Dedifferentiated amniotic fluid mesenchymal stem cell (primary cell): ENCODE measurements around the gene MYBPC1.
"Not testable (repeated sequence)": the region's sequence is repeated elsewhere in the genome, so short reads cannot be mapped to it uniquely, and the experiment has no call there.

Experiments used
- DNase-seq: peaks from one replicate; pipeline ENCODE4 v3.0.0-alpha.2; 2016; ENCODE audit errors: extremely low spot score

Gene MYBPC1, protein sequence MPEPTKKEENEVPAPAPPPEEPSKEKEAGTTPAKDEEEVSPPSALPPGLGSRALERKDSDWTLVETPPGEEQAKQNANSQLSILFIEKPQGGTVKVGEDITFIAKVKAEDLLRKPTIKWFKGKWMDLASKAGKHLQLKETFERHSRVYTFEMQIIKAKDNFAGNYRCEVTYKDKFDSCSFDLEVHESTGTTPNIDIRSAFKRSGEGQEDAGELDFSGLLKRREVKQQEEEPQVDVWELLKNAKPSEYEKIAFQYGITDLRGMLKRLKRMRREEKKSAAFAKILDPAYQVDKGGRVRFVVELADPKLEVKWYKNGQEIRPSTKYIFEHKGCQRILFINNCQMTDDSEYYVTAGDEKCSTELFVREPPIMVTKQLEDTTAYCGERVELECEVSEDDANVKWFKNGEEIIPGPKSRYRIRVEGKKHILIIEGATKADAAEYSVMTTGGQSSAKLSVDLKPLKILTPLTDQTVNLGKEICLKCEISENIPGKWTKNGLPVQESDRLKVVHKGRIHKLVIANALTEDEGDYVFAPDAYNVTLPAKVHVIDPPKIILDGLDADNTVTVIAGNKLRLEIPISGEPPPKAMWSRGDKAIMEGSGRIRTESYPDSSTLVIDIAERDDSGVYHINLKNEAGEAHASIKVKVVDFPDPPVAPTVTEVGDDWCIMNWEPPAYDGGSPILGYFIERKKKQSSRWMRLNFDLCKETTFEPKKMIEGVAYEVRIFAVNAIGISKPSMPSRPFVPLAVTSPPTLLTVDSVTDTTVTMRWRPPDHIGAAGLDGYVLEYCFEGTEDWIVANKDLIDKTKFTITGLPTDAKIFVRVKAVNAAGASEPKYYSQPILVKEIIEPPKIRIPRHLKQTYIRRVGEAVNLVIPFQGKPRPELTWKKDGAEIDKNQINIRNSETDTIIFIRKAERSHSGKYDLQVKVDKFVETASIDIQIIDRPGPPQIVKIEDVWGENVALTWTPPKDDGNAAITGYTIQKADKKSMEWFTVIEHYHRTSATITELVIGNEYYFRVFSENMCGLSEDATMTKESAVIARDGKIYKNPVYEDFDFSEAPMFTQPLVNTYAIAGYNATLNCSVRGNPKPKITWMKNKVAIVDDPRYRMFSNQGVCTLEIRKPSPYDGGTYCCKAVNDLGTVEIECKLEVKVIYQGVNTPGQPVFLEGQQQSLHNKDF

DNA sequence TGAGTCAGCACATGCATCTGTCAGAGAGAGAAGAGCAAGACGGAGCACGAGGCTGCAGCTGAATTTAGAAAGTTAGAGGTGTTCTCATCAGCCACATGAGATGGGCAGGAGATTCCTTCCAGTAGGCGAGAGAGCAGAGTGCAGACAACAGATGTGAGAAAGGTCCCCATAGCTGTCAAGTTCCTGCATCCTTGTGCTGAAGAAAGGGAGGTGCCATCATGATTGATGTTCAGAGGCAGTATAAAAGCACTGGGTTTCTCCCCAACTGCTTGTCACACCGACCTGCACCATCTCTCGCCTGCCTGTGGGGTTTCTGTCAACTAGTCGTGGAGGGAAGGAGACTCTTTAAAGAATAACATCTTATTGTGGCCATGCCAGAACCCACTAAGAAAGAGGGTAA is at the start of gene MYBPC1:
Gene MYBPC1 (plus strand): TSS at position 272 of the 400 bp plus-strand sequence. CDS start 100 bp downstream, at position 372.
- no peak for DNase-seq

DNA sequence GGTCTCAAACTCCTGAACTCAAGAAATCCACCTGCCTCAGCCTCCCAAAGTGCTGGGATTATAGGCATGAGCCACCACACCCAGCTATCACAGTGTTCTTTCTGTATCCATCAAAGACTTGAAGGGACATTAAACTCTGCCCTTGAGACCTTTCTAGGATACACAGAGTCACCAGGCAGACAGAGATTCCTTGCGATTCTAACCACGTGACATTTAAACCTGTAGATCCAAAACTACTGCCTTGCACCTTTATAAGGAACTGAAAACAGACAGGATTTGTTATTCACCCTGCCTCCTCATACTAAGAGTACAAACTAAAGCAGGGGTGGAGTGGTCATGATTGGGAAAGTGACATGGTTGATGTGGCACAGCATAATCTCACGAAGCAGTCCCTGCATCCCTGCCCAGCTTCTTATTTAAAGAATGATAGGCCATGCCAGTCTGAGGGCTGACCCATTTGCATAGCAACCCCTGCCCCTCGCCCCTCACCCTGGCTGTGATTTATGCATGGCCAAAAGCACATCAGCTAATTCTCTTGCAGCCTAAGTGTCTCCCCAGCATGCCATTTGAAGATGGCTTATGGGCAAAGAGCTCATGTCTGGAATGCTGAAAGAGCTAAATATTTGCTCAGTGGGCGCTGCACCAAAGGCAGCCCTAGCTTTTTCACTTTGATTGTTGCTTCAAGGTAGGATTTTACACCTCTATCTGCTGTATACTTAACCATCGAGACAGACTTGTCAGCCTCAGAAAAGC is 43.2 kb upstream of the MYBPC1 start:
- no peak for DNase-seq

DNA sequence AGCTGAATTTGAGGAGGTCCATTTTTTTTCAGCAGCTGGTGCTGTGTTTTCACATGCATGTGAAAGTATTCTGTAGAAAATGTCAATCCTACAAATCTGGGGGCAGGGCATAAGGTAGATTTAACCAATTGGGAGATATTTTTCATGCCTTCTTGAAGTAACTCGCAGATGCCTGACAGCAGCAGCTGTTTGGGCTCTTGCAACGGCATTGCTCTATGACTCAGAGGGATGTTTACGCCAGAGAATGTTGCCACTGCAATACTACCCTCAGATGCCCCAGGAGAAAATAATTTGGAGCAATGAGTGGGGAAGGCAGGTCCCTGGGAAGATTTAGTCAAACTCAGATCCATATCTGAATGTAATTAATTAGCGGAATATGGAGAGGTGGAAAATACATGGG is 42.5 kb upstream of the MYBPC1 start:
- peak; percentile 67 for DNase-seq

DNA sequence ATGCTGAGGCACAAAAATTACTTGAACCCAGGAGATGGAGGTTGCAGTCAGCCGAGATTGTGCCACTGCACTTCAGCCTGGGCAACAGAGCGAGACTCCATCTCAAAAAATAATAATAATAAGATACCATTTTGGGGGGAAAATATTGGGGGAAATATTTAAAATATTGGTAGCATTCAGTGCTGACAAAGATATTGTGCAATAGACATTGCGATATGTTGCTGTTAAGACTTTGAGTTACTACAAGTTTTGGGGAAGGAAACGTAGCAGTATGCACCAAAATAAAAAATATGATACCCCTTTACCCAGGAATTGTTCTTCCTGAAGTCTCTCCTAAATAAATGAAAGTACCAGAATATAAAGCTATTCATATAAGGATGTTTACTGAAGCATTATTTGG is 37.7 kb upstream of the MYBPC1 start:
- DNase-seq, result no peak

DNA sequence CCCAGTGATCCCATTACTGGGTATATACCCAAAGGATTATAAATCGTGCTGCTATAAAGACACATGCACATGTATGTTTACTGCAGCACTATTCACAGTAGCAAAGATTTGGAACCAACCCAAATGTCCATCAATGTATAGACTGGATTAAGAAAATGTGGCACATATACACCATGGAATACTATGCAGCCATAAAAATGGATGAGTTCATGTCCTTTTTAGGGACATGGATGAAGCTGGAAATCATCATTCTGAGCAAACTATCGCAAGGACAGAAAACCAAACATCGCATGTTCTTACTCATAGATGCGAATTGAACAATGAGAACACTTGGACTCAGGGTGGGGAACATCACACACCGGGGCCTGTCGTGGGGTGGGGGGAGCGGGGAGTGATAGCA is 36.0 kb upstream of the MYBPC1 start:
- not testable (repeated sequence) for DNase-seq

DNA sequence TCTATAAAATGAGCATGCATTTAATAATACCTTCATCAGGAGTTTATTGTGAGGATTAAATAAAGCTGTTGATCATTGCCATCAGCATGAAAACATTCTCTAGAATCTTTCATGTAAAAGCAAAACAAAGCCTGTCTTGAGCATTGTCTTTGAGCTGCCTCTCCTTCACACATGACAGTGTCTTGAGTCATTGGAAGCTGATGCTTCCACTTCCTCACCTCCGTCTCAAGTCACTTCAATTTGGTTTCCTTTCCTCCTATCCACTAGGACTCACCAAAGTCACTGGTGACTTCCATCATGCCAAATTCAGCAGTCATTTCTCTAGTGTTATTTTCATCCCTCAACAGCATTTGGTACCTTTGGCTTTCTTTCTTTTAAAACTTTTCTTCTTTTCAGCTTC is 31.6 kb upstream of the MYBPC1 start:
- no peak for DNase-seq

DNA sequence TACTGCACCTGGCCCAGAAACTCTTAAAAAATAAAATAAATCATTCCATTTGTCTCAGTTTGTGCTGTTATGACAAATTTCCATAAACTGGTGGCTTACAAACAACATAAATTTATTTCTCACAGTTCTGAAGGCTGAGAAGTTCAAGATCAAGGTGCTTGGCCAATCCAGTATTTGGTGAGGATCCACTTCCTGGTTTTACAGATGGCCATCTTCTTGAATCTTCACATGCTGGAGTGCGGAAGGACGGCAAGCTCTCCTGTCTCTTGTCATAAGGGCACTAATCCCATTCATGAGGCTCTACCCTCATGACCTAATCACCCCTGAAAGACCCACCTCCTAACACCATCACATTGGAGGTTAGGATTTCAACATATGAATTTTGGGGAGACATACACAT is 29.9 kb upstream of the MYBPC1 start:
- no peak for DNase-seq

DNA sequence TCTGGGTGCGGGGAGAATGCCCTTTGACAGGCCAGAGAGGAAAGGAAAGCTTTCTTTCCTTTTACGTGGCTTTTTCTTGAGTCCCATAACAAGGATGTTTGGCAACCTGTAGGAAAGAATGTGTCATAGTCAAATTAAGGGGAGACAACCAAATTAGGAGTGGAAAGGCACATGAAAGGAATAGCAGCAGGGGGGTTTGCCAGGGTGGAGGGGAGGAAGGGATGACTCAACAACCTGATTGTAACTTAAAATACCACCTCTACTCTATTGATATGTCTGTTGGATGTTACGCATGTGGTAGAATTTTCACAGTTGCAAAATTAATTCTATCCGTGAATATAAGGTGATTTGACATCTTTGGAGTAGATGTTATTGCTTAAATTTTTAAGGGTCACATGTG is 28.5 kb upstream of the MYBPC1 start:
- DNase-seq, result no peak

DNA sequence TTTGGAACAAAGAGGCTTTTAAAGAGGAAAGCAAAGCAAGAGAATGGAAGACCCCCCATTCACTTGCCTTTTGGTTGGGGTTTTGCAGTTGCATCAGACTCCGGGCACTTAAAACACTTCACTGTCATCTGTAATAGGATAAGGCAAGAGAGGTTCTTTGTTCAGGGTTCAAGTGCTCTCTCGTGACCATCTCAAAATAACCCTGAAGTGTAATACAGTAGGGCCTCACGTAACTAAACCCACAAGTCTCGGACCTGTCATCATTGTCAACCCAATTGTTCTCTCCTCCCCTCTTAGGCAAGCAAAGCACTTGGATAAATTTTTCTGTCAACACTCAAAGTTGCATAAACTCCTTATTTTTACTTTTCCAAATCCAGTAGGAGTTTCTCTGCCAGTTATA is 26.9 kb upstream of the MYBPC1 start:
- no peak for DNase-seq

DNA sequence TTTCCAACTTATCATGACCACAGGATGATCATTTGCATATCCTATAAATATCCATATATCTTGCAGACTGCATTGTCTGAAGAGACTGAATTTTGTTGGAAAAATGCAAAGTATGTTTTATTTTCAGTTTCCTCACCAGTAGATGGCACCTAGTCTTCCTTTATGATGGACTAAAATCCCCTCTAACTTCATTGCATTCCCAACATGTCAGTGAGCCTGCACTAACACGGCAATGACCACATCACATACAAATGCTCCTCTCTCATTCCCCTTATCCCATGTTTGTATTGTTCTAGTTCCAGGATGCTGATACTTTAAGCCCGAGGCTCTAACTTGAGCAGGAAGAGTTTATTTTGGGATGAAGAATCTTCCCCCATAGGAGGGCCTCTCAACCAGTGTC is 24.7 kb upstream of the MYBPC1 start:
- DNase-seq, result peak; percentile 68

DNA sequence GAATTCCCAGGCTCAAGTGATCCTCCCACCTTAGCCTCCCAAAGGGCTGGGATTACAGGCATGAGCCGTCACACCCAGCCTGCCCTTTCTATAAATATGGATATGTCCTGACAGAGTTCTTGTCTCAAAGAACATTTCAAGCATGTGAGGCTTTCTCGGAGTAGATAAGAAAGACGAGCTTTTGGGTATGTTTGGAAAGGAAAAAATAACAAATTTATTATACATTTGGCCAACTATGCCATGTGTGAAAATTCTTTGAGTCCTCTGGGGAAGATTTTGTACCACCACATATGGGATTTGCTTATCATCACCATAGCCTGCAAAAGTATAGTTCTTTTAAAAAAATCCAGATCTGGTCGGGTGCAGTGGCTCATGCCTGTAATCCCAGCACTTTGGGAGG is 23.7 kb upstream of the MYBPC1 start:
- DNase-seq, result no peak

DNA sequence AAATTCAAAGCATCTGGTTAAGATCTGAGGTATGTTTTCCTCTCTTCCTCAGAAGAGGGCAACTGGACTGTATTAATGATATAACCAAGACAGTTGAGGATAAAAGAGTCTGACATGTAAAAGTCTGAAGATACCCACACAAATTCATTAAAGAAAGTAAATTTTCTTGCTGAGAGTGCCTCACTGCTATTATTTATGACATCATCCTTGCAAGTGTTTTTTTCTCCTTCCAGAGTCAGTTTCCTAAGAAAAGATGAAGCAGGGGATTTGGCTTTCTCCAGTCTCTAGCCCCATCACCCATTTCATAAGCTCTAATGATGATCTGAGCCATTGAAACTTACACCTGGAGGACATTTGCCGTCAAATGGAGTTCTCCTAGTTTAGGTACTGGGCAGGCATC is 21.0 kb upstream of the MYBPC1 start:
- DNase-seq, result no peak

DNA sequence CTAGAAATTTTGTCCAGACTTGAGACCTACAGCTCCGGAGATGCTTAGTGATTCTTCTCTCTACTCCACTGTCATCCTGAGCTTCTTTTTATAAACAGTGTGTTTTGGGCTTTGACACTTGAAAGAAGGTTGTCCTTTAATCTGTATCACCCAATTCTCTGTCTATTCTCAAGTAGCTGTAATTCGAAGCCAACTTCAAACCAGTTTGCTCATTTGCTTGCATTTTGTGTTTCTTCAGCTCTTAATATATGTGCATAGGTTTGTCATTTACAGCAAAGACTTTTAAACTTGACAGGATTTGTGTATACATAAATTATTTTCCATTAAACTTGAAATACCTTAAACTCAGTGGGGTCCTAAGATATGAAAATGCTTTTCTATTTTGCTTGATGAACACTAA is 16.4 kb upstream of the MYBPC1 start:
- DNase-seq, result no peak

DNA sequence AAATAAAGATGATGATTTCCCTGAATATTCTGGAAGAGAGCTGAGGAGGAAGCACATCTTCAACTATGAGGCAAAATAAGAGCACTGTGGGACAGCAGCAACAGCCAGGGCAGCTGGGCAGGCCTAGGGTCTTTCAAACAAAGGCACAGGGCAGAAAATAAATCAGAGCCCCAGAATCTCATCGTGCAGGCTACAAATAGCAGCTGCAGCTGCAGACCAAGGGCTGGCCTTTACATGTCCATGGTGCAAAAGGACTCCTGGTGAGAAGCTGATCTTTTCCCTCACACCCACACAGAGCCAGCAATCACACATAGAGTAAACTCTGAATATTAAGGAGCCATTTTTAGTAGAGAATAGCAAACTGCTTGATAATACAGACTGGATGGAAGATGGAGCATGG is 13.6 kb upstream of the MYBPC1 start:
- no peak for DNase-seq

DNA sequence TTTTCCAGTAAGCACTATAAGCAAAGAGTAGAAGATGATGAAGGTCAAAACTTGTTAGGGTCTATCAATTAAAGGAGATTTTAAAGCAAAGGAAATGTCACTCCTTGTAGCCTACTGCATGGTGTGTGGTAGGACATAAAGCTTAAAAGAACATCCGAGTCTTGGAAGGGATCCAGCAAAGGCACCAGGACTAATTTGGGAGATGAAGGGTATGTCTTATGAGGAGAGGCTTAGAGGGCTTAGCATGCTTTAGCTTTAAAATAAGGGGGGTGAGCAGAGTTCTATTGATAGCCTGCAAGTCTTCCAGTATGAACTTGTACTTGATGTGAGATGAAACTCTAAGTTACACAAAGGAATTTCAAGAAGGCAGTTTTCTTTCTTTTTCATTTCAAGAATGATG is 11.8 kb upstream of the MYBPC1 start:
- DNase-seq, result no peak

DNA sequence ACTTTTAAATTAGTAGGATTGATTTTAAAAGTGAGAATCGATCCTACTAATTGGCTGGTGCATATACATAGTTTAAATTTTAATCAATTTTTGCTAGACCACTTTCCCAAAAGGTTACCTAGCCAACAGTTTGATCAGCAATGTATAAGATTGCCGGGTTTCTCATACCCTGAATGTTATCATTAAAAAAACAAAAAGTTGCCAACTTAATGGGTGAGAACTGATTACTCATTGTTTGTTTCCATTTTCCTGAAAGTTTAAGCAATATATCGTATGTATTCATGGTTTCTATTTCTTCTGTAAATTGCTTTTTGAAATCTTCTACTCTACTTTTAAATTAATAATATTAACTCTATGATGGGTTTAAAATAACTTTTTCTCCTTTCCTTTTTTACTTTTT is 4.4 kb upstream of the MYBPC1 start:
- no peak for DNase-seq

DNA sequence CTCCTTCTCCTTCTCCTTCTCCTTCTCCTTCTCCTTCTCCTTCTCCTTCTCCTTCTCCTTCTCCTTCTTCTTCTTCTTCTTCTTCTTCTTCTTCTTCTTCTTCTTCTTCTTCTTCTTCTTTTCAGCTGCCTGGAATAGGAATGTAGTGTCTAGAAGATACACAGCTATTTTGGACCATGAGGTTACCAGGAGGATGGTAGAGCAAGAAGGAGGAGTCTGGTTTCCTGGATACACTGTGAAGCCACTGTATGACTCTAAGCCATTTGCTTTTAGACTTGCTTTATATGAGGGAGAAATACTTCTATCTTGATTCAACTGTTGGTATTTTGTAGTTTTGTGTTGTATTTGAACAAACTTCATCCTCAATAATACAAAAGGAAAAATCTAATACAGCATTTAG is 3.0 kb upstream of the MYBPC1 start:
- no peak for DNase-seq

DNA sequence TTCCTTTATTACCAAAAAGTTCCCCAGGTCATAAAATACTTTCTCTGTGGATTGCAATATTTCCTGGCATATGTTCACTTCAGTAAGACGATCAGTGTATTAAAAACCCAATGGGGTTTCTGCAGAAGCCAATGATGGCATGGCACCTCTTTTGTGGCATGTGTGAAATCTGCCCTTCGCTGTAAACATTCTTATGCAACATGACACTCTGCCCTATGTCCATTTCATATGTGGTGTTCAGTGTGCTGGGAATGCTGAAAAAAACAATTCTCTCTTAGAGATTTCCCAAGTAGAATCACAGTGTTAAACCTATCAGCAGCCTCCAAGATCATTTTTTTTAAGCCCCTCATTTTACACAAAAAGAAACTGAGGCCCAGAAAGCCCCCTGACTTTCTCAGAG is 2.3 kb upstream of the MYBPC1 start:
- no peak for DNase-seq

DNA sequence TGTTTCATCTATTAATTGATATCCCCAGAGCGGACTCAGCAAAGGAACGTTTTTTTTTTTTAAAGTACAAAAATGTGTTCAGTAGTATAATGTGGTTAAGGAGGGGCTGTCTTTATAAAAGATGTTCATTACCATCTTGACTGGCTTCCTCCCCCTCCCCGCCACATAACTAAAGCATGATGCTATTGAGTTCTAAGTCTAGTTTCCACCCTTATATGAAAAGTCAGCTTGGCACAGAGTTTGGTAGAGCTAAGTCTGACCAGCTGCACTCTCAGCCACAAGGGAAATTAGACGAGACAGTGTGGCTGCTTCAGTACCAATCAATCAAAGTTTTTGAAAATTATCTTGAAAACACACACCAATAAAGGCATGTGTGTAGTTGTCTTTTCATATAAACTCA is 1.9 kb upstream of the MYBPC1 start:
- DNase-seq, result no peak

DNA sequence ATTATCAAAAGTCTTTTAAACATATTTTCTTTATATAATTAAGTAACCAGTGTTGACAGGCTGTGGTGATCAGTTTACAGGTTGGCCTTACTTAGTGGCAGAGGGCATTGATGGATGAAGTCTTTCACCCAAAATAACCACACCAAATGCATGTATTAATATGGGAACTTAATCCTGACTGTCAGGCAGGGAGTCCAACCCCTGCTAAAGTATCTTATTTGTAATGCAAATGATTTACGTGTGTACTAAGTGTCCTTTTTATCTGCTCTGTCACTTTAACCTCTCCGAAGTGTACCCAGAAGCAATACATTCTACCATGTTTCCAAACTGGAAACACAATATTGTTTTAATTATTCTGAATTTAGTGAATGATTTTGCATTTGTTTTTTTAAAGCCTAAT is 1.4 kb downstream of the MYBPC1 start:
- no peak for DNase-seq

DNA sequence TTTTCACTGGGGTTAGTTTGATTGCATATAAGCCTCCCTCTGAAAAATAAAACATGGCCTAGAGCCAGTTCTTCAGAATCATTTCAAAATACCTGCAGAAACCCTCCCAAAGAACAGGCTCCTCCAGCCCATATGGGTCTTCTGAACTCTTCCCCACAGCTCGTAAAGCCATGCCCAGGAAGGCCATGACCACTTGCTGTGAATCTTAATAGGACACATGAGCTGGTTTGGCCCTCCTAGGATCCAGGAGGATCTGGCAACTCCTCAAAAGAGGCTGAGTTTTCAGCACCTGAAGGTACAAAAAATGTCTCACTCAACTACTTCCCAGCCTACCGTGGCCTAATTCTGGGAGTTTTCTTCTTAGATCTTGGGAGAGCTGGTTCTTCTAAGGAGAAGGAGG is 2.4 kb downstream of the MYBPC1 start:
- DNase-seq, result no peak

DNA sequence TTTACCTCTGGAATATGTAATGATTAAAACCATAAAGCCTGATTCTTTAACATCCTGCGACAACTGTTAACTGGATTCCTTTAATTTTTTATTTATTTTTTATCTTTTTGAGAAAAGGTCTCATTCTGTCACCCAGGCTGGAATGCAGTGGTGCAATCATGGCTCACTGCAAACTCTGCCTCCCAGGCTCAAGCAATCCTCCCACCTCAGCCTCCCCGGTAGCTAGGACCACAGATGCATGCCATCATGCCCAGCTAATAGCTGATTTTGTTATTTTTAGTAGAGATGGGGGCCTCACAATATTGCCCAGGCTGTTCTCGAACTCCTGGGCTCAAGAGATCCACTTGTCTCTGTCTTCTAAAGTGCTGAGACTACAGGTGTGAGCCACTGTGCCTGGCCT is 3.7 kb downstream of the MYBPC1 start:
- DNase-seq, result no peak
